Measurements from ENCODE around the gene MYO1D. TPM values are rescaled to one million over a fixed set of nuclear protein-coding genes. Genes with fewer than 3 reads are reported as not detected.
A peak's percentile ranks its signal among the peaks of the same experiment; 100 is the strongest.

MYO1D gene
- total and polyA plus RNA-seq, 2 experiments from 2014 or later = 34.3 to 43.7 TPM

- Histone ChIP-seq H3K4me1 (ENCODE audit: low read depth) (no peaks in the 10 kb centered on the region), H3K27me3 (no peaks in the 10 kb centered on the region), H3K27ac (no peak overlapping the region), H3K9me3 (ENCODE audit: low read depth) (no peaks in the 10 kb centered on the region), H3K36me3 (no peaks in the 10 kb centered on the region), H3K4me3 (no peak overlapping the region)
- no peak for TF ChIP-seq CTCF (IDR thresholded peaks at IDR 0.05; ENCODE audit: low read depth, low read length)
- DNase-seq (ENCODE audit: low read depth in 1 of 2, low spot score in 1 of 2) = no peak
These were observed 327.4 kb downstream of the MYO1D start for GRCh38 chr17:32549559-32549958.

- TF ChIP-seq CTCF (IDR thresholded peaks at IDR 0.05; ENCODE audit: low read depth, low read length) = no peak
- DNase-seq (ENCODE audit: low read depth in 1 of 2, low spot score in 1 of 2) = no peak
- no peaks in the 10 kb centered on the region for H3K9me3 ChIP-seq (ENCODE audit: low read depth)
- H3K27ac ChIP-seq = no peak overlapping the region
- no peaks in the 10 kb centered on the region for H3K36me3 ChIP-seq
- no peaks in the 10 kb centered on the region for H3K27me3 ChIP-seq
- H3K4me3 ChIP-seq = no peak overlapping the region
- H3K4me1 ChIP-seq (ENCODE audit: low read depth) = no peaks in the 10 kb centered on the region
These were observed 330.9 kb downstream of the MYO1D start for GRCh38 chr17:32546031-32546444.

- no peaks in the 10 kb centered on the region for H3K9me3 ChIP-seq (ENCODE audit: low read depth)
- H3K27me3 ChIP-seq = no peaks in the 10 kb centered on the region
- H3K4me3 ChIP-seq = no peak overlapping the region
- no peak for TF ChIP-seq CTCF (IDR thresholded peaks at IDR 0.05; ENCODE audit: low read depth, low read length)
- no peak for DNase-seq (ENCODE audit: low read depth in 1 of 2, low spot score in 1 of 2)
- H3K27ac ChIP-seq = no peak overlapping the region
- no peaks in the 10 kb centered on the region for H3K36me3 ChIP-seq
- peaks cover 4% of the 10 kb centered on the region for H3K4me1 ChIP-seq (ENCODE audit: low read depth)
These were observed 334.7 kb downstream of the MYO1D start for GRCh38 chr17:32542186-32542585.

GRCh38 chr17:32541640-32542039, 335.3 kb downstream of the MYO1D start:
- H3K4me1 ChIP-seq (ENCODE audit: low read depth) = peaks cover 10% of the 10 kb centered on the region
- no peak overlapping the region for H3K27ac ChIP-seq
- no peak for DNase-seq (ENCODE audit: low read depth in 1 of 2, low spot score in 1 of 2)
- H3K4me3 ChIP-seq = no peak overlapping the region
- H3K36me3 ChIP-seq = no peaks in the 10 kb centered on the region
- H3K27me3 ChIP-seq = no peaks in the 10 kb centered on the region
- TF ChIP-seq CTCF (IDR thresholded peaks at IDR 0.05; ENCODE audit: low read depth, low read length) = no peak
- no peaks in the 10 kb centered on the region for H3K9me3 ChIP-seq (ENCODE audit: low read depth)

GRCh38 chr17:32536736-32537643, 339.9 kb downstream of the MYO1D start:
- DNase-seq (ENCODE audit: low read depth in 1 of 2, low spot score in 1 of 2) = peak in 1 of 2 donors; percentile 87
- TF ChIP-seq CTCF (IDR thresholded peaks at IDR 0.05; ENCODE audit: low read depth, low read length) = no peak
- H3K27me3 ChIP-seq = no peaks in the 10 kb centered on the region
- H3K4me3 ChIP-seq = no peak overlapping the region
- H3K36me3 ChIP-seq = no peaks in the 10 kb centered on the region
- H3K27ac ChIP-seq = peak overlapping the region; percentile 53
- peaks cover 13% of the 10 kb centered on the region for H3K4me1 ChIP-seq (ENCODE audit: low read depth)
- H3K9me3 ChIP-seq (ENCODE audit: low read depth) = no peaks in the 10 kb centered on the region
